Karpas-422 (cell line): ENCODE measurements around the gene HNMT. TPM values are rescaled to one million over a fixed set of nuclear protein-coding genes. Genes with fewer than 3 reads are reported as not detected.

Source experiments
- DNase-seq: peaks from one replicate; pipeline ENCODE4 v3.0.0-alpha.2; 2015
- H2AFZ ChIP-seq: fragments of 200-600 bp; sonication (generic); 2 replicates; pipeline ENCODE4 v1.6.1; 2014; ENCODE audit warnings: antibody characterized with exemption, low read length, mixed read lengths
- H3K27ac ChIP-seq: fragments of 200-600 bp; sonication (generic); 2 replicates; pipeline ENCODE4 v1.5.1; 2014; ENCODE audit warnings: mild to moderate bottlenecking, low read length, moderate library complexity
- H3K27me3 ChIP-seq: fragments of 200-600 bp; sonication (generic); 2 replicates; pipeline ENCODE4 v1.6.1; 2014; ENCODE audit warnings: low read length, mixed read lengths
- H3K36me3 ChIP-seq: fragments of 200-600 bp; sonication (generic); 2 replicates; pipeline ENCODE4 v1.6.1; 2014; ENCODE audit warnings: low read length, mixed read lengths; ENCODE audit not compliant: insufficient read depth
- H3K4me1 ChIP-seq: fragments of 200-600 bp; sonication (generic); 2 replicates; pipeline ENCODE4 v1.6.1; 2014; ENCODE audit warnings: mild to moderate bottlenecking, low read length, mixed read lengths
- H3K4me2 ChIP-seq: fragments of 200-600 bp; sonication (generic); 2 replicates; pipeline ENCODE4 v1.6.1; 2014; ENCODE audit warnings: low read length, low read depth, mild to moderate bottlenecking; ENCODE audit not compliant: poor library complexity, severe bottlenecking
- H3K4me3 ChIP-seq: fragments of 200-600 bp; sonication (generic); 2 replicates; pipeline ENCODE4 v1.5.1; 2014; ENCODE audit warnings: mild to moderate bottlenecking, antibody characterized with exemption, low read length, mixed read lengths
- H3K79me2 ChIP-seq: fragments of 200-600 bp; sonication (generic); 2 replicates; pipeline ENCODE4 v1.6.1; 2014; ENCODE audit warnings: mild to moderate bottlenecking, low read length, mixed read lengths
- H3K9ac ChIP-seq: fragments of 200-600 bp; sonication (generic); 2 replicates; pipeline ENCODE4 v1.6.0; 2014; ENCODE audit warnings: low read length
- H3K9me2 ChIP-seq: fragments of 200-600 bp; sonication (generic), shearing (Covaris generic); replicated peaks from 2 replicates; pipeline ENCODE4 v1.6.0; 2014; ENCODE audit warnings: mild to moderate bottlenecking, low read length, moderate library complexity; ENCODE audit not compliant: insufficient read depth
- H3K9me3 ChIP-seq: fragments of 300-700, 200-600 bp; sonication (generic); 2 replicates; pipeline ENCODE4 v1.6.1; 2014; ENCODE audit warnings: low read length, mixed read lengths
- H4K20me1 ChIP-seq: fragments of 200-600 bp; sonication (generic); 2 replicates; pipeline ENCODE4 v1.6.1; 2014; ENCODE audit warnings: mild to moderate bottlenecking, antibody characterized with exemption, low read length, low read depth; ENCODE audit not compliant: insufficient read depth
- total RNA-seq: library from RNA; depleted of rRNA; stranded (reverse); fragments of >200 nt; shearing (Covaris generic); gene quantifications from 2 replicates; pipeline ENCODE4 v1.2.3, GENCODE V29; 2014; ENCODE audit warnings: low replicate concordance

Gene HNMT
- total RNA-seq, 1 experiment from 2014 or later, result not detected

- Histone ChIP-seq H3K9ac (no peak overlapping the region), H3K4me2 (no peak overlapping the region), H4K20me1 (no peaks in the 10 kb centered on the region), H3K36me3 (no peaks in the 10 kb centered on the region), H2AFZ (no peak overlapping the region), H3K27ac (no peak overlapping the region), H3K27me3 (0 out of 2 replicates have a peak, but pooled peaks cover 2% of the 10 kb centered on the region), H3K4me1 (no peaks in the 10 kb centered on the region), H3K9me2 (no peaks in the 10 kb centered on the region), H3K9me3 (no peaks in the 10 kb centered on the region), H3K79me2 (no peaks in the 10 kb centered on the region), H3K4me3 (no peak overlapping the region)
- no peak for DNase-seq
Measured at GRCh38 chr2:138023976-138024375, 59.7 kb downstream of the HNMT start.

GRCh38 chr2:138026111-138027020, 62.1 kb downstream of the HNMT start:
- Histone ChIP-seq H2AFZ (no peak overlapping the region), H3K79me2 (no peaks in the 10 kb centered on the region), H3K4me1 (no peaks in the 10 kb centered on the region), H3K36me3 (no peaks in the 10 kb centered on the region), H3K9me3 (no peaks in the 10 kb centered on the region), H3K9ac (no peak overlapping the region), H3K27ac (no peak overlapping the region), H3K4me3 (no peak overlapping the region), H3K27me3 (no peaks in the 10 kb centered on the region), H3K4me2 (no peak overlapping the region), H3K9me2 (no peaks in the 10 kb centered on the region), H4K20me1 (no peaks in the 10 kb centered on the region)
- DNase-seq, result no peak

GRCh38 chr2:138028538-138028937, 64.3 kb downstream of the HNMT start:
- no peaks in the 10 kb centered on the region for H3K9me3 ChIP-seq
- H4K20me1 ChIP-seq, result no peaks in the 10 kb centered on the region
- no peak for DNase-seq
- H3K9ac ChIP-seq, result no peak overlapping the region
- H3K36me3 ChIP-seq, result no peaks in the 10 kb centered on the region
- no peaks in the 10 kb centered on the region for H3K79me2 ChIP-seq
- H3K4me3 ChIP-seq, result no peak overlapping the region
- H3K27ac ChIP-seq, result no peak overlapping the region
- H2AFZ ChIP-seq, result no peak overlapping the region
- no peaks in the 10 kb centered on the region for H3K9me2 ChIP-seq
- no peaks in the 10 kb centered on the region for H3K27me3 ChIP-seq
- no peaks in the 10 kb centered on the region for H3K4me1 ChIP-seq
- H3K4me2 ChIP-seq, result no peak overlapping the region

- no peak overlapping the region for H3K9ac ChIP-seq
- H3K4me2 ChIP-seq, result no peak overlapping the region
- H3K27me3 ChIP-seq, result no peaks in the 10 kb centered on the region
- H3K27ac ChIP-seq, result no peak overlapping the region
- no peaks in the 10 kb centered on the region for H4K20me1 ChIP-seq
- no peaks in the 10 kb centered on the region for H3K9me2 ChIP-seq
- H3K36me3 ChIP-seq, result no peaks in the 10 kb centered on the region
- H2AFZ ChIP-seq, result no peak overlapping the region
- no peak overlapping the region for H3K4me3 ChIP-seq
- no peaks in the 10 kb centered on the region for H3K4me1 ChIP-seq
- H3K79me2 ChIP-seq, result no peaks in the 10 kb centered on the region
- DNase-seq, result no peak
- H3K9me3 ChIP-seq, result no peaks in the 10 kb centered on the region
Measured at GRCh38 chr2:138029276-138029675, 65.0 kb downstream of the HNMT start.

GRCh38 chr2:138030459-138030858, 66.2 kb downstream of the HNMT start:
- DNase-seq, result no peak
- no peaks in the 10 kb centered on the region for H3K9me3 ChIP-seq
- no peaks in the 10 kb centered on the region for H4K20me1 ChIP-seq
- H3K9me2 ChIP-seq, result no peaks in the 10 kb centered on the region
- no peaks in the 10 kb centered on the region for H3K36me3 ChIP-seq
- H3K9ac ChIP-seq, result no peak overlapping the region
- no peak overlapping the region for H3K27ac ChIP-seq
- H2AFZ ChIP-seq, result no peak overlapping the region
- no peak overlapping the region for H3K4me2 ChIP-seq
- no peaks in the 10 kb centered on the region for H3K79me2 ChIP-seq
- no peak overlapping the region for H3K4me3 ChIP-seq
- H3K27me3 ChIP-seq, result no peaks in the 10 kb centered on the region
- H3K4me1 ChIP-seq, result no peaks in the 10 kb centered on the region

- no peaks in the 10 kb centered on the region for H3K9me3 ChIP-seq
- H3K36me3 ChIP-seq, result no peaks in the 10 kb centered on the region
- H3K27me3 ChIP-seq, result no peaks in the 10 kb centered on the region
- H3K4me1 ChIP-seq, result no peaks in the 10 kb centered on the region
- no peak for DNase-seq
- H3K4me3 ChIP-seq, result no peak overlapping the region
- no peak overlapping the region for H3K4me2 ChIP-seq
- H3K79me2 ChIP-seq, result no peaks in the 10 kb centered on the region
- no peak overlapping the region for H3K9ac ChIP-seq
- no peaks in the 10 kb centered on the region for H3K9me2 ChIP-seq
- H4K20me1 ChIP-seq, result no peaks in the 10 kb centered on the region
- H2AFZ ChIP-seq, result no peak overlapping the region
- no peak overlapping the region for H3K27ac ChIP-seq
Measured at GRCh38 chr2:138032334-138032733, 68.1 kb downstream of the HNMT start.

GRCh38 chr2:138034536-138034935, 70.3 kb downstream of the HNMT start:
- no peaks in the 10 kb centered on the region for H3K9me3 ChIP-seq
- H3K79me2 ChIP-seq, result no peaks in the 10 kb centered on the region
- no peak overlapping the region for H3K4me3 ChIP-seq
- H3K9ac ChIP-seq, result no peak overlapping the region
- H3K27me3 ChIP-seq, result no peaks in the 10 kb centered on the region
- H4K20me1 ChIP-seq, result no peaks in the 10 kb centered on the region
- no peaks in the 10 kb centered on the region for H3K9me2 ChIP-seq
- no peaks in the 10 kb centered on the region for H3K4me1 ChIP-seq
- DNase-seq, result peak; percentile 5
- H2AFZ ChIP-seq, result no peak overlapping the region
- H3K36me3 ChIP-seq, result no peaks in the 10 kb centered on the region
- no peak overlapping the region for H3K27ac ChIP-seq
- no peak overlapping the region for H3K4me2 ChIP-seq

- H3K9me2 ChIP-seq, result no peaks in the 10 kb centered on the region
- no peaks in the 10 kb centered on the region for H3K79me2 ChIP-seq
- no peaks in the 10 kb centered on the region for H3K9me3 ChIP-seq
- no peaks in the 10 kb centered on the region for H3K36me3 ChIP-seq
- no peak overlapping the region for H3K4me3 ChIP-seq
- H3K9ac ChIP-seq, result no peak overlapping the region
- H3K4me2 ChIP-seq, result no peak overlapping the region
- H2AFZ ChIP-seq, result no peak overlapping the region
- no peak overlapping the region for H3K27ac ChIP-seq
- no peak for DNase-seq
- no peaks in the 10 kb centered on the region for H3K27me3 ChIP-seq
- H3K4me1 ChIP-seq, result no peaks in the 10 kb centered on the region
- H4K20me1 ChIP-seq, result no peaks in the 10 kb centered on the region
Measured at GRCh38 chr2:138035608-138036217, 71.4 kb downstream of the HNMT start.
